Breast epithelium (tissue), 3 donors: ENCODE data around the gene YJEFN3.

Source experiments
- POLR2A ChIP-seq: fragments of 450-650 bp; IDR thresholded peaks from one replicate; pipeline ENCODE4 v1.6.1; 2016; ENCODE audit warnings: antibody characterized with exemption, mild to moderate bottlenecking, moderate library complexity
- POLR2AphosphoS5 ChIP-seq, 3 donors: sonication (generic); formaldehyde crosslinking; IDR thresholded peaks; one replicate each; pipeline ENCODE4 v1.6.1; 2017; ENCODE audit warnings: antibody characterized with exemption in 3 of 3
- TF ChIP-seq, protein P1 (sequence below), 3 donors: fragments of 450-650 bp; IDR thresholded peaks; one replicate each; pipeline ENCODE4 v1.5.1; 2016 to 2017; ENCODE audit warnings: antibody characterized with exemption in 3 of 3, mild to moderate bottlenecking in 3 of 3, moderate library complexity in 3 of 3

GRCh38 chr19:19501798-19502197, 26.9 kb upstream of the YJEFN3 start:
- TF ChIP-seq POLR2A = no peak
- TF ChIP-seq, protein P1, sequence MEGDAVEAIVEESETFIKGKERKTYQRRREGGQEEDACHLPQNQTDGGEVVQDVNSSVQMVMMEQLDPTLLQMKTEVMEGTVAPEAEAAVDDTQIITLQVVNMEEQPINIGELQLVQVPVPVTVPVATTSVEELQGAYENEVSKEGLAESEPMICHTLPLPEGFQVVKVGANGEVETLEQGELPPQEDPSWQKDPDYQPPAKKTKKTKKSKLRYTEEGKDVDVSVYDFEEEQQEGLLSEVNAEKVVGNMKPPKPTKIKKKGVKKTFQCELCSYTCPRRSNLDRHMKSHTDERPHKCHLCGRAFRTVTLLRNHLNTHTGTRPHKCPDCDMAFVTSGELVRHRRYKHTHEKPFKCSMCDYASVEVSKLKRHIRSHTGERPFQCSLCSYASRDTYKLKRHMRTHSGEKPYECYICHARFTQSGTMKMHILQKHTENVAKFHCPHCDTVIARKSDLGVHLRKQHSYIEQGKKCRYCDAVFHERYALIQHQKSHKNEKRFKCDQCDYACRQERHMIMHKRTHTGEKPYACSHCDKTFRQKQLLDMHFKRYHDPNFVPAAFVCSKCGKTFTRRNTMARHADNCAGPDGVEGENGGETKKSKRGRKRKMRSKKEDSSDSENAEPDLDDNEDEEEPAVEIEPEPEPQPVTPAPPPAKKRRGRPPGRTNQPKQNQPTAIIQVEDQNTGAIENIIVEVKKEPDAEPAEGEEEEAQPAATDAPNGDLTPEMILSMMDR (IDR thresholded peaks at IDR 0.05) = no peak
- no peak for TF ChIP-seq POLR2AphosphoS5 (IDR thresholded peaks at IDR 0.05)
